HepG2 (cell line): ENCODE measurements around the gene AJM1. TPM values are rescaled to one million over a fixed set of nuclear protein-coding genes. Genes with fewer than 3 reads are reported as not detected.

Source experiments
- CREM ChIP-seq, 2 experiments: sonication (generic) in 1 of 2; formaldehyde crosslinking in 1 of 2; IDR thresholded peaks; 2 replicates each; pipeline versions ENCODE4 v1.4.0 to v1.6.1; 2016 to 2020; ENCODE audit warnings: antibody characterized with exemption in 1 of 2, mild to moderate bottlenecking in 1 of 2, missing genetic modification reagents in 1 of 2
- POLR2G ChIP-seq: fragments of 200-400 bp; formaldehyde crosslinking; IDR thresholded peaks from 2 replicates; pipeline ENCODE4 v1.6.1; 2018; ENCODE audit warnings: mild to moderate bottlenecking, low read depth, low read length, moderate library complexity
- RFXAP ChIP-seq: sonication (generic); formaldehyde crosslinking; IDR thresholded peaks from 2 replicates; pipeline ENCODE4 v1.4.0; 2020; ENCODE audit warnings: missing genetic modification reagents, borderline replicate concordance
- RXRB ChIP-seq: IDR thresholded peaks from 2 replicates; pipeline ENCODE4 v1.6.1; 2016; ENCODE audit warnings: borderline replicate concordance, missing genetic modification reagents, missing compliant biosample characterization
- SP140L ChIP-seq: sonication (generic); formaldehyde crosslinking; IDR thresholded peaks from 2 replicates; pipeline ENCODE4 v1.4.0; 2020; ENCODE audit warnings: missing genetic modification reagents, borderline replicate concordance
- ZBTB40 ChIP-seq, 2 experiments: fragments of 450-650 bp in 1 of 2; sonication (generic) in 1 of 2; formaldehyde crosslinking in 1 of 2; IDR thresholded peaks; 2 replicates each; pipeline versions ENCODE4 v1.6.1 to v1.8.0; 2016 to 2022; ENCODE audit warnings: antibody characterized with exemption in 1 of 2, mild to moderate bottlenecking in 1 of 2, missing genetic modification reagents in 1 of 2
- ZFAT ChIP-seq: sonication (generic); formaldehyde crosslinking; conservative IDR thresholded peaks from 2 replicates; pipeline ENCODE4 v1.8.1; 2023; ENCODE audit warnings: missing genetic modification reagents, inconsistent platforms
- ZNF235 ChIP-seq: sonication (generic); formaldehyde crosslinking; IDR thresholded peaks from 2 replicates; pipeline ENCODE4 v1.8.1; 2023; ENCODE audit warnings: mild to moderate bottlenecking, missing genetic modification reagents, borderline replicate concordance
- polyA plus RNA-seq, 8 experiments: library from polyadenylated mRNA; depleted of rRNA in 3 of 8; stranded (reverse) in 7 of 8; unstranded in 1 of 8; fragments of >200 nt; fragmentation: Illumina TruSeq in 4 of 8; extraction: Trizol in 4 of 8; gene quantifications; 2 replicates each; pipeline versions ENCODE4 v1.2.1 to v1.2.3, GENCODE V29; 2011 to 2016; ENCODE audit warnings: low read depth in 4 of 8, missing spikeins in 1 of 8, mixed read lengths in 1 of 8; ENCODE audit not compliant: insufficient read depth in 1 of 8
- total RNA-seq, 5 experiments: library from RNA; depleted of rRNA; stranded (reverse); fragments of >200 nt; fragmentation: Illumina TruSeq; extraction: Trizol; gene quantifications; 2 replicates each; pipeline ENCODE4 v1.2.3, GENCODE V29; 2016; ENCODE audit warnings: low read depth in 1 of 5
- TF ChIP-seq, protein P1 (sequence below): sonication (generic); formaldehyde crosslinking; IDR thresholded peaks from 2 replicates; pipeline ENCODE4 v1.4.0; 2020; ENCODE audit warnings: missing genetic modification reagents
- TF ChIP-seq, protein P2 (sequence below): sonication (generic); formaldehyde crosslinking; IDR thresholded peaks from 2 replicates; pipeline ENCODE4 v1.5.0; 2020; ENCODE audit warnings: mild to moderate bottlenecking, missing genetic modification reagents, borderline replicate concordance

The AJM1 gene
- total and polyA plus RNA-seq, 2 of the 13 experiments (the other 11 are each of a cell fraction or from before 2014, with no cell fraction given), result 1.1 to 1.2 TPM

DNA sequence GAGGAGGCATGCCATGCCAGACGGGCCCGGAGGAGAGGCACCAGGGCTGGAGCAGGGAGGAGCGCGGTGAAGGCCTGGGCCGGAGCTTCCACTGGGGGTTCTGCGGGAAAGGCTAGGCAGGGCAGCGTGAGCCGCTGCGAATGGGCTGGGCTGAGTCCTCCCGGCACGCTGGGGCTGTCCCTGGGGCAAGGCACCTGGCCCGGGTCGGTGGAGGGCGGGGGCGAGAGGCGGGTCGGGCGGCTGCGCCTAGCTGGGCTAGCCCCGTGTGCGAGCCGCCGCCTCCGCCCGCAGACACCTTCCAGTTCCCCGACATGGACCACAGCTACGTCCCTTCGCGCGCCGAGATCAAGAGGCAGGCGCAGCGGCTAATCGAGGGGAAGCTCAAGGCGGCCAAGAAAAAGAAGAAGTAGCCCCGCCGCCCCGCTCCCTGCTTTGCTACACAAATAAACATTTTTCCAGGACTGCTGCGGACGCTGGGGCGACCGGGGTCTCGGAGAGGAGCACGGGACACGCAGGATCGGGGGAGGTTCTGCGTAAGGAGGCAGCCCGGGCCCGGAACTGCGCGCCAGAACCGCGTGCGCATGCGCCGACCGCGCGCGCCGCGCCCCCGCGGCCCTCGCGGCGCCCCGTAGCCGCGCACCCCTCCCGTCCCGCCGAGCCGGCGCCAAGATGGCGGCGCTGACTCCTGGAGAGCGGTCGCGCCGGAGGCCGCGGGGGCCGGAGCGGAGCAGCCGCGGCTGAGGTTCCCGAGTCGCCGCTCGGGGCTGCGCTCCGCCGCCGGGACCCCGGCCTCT lies 34.8 kb upstream of the AJM1 start, which contains the start of gene RABL6 (continued):
- TF ChIP-seq CREM (IDR thresholded peaks at IDR 0.05), result no peak
- TF ChIP-seq CREM (CRISPR knock-in tag; IDR thresholded peaks at IDR 0.05), result no peak
- peak; percentile 63; the same call in 1 of the 2 replicates for TF ChIP-seq POLR2G
- 0 out of 2 replicates have a peak, but pooled peaks have one; percentile 18 for TF ChIP-seq ZNF235 (CRISPR knock-in tag)
- TF ChIP-seq RXRB, result no peak
- TF ChIP-seq ZFAT (CRISPR knock-in tag), result 0 out of 2 replicates have a peak, but pooled peaks have one; percentile 39
- TF ChIP-seq SP140L, result no peak
- peak; percentile 46; the same call in 1 of the 2 replicates for TF ChIP-seq RFXAP (CRISPR knock-in tag)
- TF ChIP-seq ZBTB40 (IDR thresholded peaks at IDR 0.05), result no peak
- TF ChIP-seq ZBTB40 (CRISPR knock-in tag; IDR thresholded peaks at IDR 0.05), result peak; percentile 52; the same call in 1 of the 2 replicates
- TF ChIP-seq, protein P1, sequence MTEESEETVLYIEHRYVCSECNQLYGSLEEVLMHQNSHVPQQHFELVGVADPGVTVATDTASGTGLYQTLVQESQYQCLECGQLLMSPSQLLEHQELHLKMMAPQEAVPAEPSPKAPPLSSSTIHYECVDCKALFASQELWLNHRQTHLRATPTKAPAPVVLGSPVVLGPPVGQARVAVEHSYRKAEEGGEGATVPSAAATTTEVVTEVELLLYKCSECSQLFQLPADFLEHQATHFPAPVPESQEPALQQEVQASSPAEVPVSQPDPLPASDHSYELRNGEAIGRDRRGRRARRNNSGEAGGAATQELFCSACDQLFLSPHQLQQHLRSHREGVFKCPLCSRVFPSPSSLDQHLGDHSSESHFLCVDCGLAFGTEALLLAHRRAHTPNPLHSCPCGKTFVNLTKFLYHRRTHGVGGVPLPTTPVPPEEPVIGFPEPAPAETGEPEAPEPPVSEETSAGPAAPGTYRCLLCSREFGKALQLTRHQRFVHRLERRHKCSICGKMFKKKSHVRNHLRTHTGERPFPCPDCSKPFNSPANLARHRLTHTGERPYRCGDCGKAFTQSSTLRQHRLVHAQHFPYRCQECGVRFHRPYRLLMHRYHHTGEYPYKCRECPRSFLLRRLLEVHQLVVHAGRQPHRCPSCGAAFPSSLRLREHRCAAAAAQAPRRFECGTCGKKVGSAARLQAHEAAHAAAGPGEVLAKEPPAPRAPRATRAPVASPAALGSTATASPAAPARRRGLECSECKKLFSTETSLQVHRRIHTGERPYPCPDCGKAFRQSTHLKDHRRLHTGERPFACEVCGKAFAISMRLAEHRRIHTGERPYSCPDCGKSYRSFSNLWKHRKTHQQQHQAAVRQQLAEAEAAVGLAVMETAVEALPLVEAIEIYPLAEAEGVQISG (CRISPR knock-in tag), result peak; percentile 31
- TF ChIP-seq, protein P2, sequence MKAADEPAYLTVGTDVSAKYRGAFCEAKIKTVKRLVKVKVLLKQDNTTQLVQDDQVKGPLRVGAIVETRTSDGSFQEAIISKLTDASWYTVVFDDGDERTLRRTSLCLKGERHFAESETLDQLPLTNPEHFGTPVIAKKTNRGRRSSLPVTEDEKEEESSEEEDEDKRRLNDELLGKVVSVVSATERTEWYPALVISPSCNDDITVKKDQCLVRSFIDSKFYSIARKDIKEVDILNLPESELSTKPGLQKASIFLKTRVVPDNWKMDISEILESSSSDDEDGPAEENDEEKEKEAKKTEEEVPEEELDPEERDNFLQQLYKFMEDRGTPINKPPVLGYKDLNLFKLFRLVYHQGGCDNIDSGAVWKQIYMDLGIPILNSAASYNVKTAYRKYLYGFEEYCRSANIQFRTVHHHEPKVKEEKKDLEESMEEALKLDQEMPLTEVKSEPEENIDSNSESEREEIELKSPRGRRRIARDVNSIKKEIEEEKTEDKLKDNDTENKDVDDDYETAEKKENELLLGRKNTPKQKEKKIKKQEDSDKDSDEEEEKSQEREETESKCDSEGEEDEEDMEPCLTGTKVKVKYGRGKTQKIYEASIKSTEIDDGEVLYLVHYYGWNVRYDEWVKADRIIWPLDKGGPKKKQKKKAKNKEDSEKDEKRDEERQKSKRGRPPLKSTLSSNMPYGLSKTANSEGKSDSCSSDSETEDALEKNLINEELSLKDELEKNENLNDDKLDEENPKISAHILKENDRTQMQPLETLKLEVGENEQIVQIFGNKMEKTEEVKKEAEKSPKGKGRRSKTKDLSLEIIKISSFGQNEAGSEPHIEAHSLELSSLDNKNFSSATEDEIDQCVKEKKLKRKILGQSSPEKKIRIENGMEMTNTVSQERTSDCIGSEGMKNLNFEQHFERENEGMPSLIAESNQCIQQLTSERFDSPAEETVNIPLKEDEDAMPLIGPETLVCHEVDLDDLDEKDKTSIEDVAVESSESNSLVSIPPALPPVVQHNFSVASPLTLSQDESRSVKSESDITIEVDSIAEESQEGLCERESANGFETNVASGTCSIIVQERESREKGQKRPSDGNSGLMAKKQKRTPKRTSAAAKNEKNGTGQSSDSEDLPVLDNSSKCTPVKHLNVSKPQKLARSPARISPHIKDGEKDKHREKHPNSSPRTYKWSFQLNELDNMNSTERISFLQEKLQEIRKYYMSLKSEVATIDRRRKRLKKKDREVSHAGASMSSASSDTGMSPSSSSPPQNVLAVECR (CRISPR knock-in tag), result peak; percentile 54; the same call in 1 of the 2 replicates
